IPS-NIHi7 (cell line): ENCODE results near the gene RC3H1.
"Not testable (repeated sequence)": the region's sequence is repeated elsewhere in the genome, so short reads cannot be mapped to it uniquely, and the experiment has no call there.

Experiments
- DNase-seq: peaks from one replicate; pipeline ENCODE4 v3.0.0; 2012; ENCODE audit warnings: mixed read lengths; ENCODE audit errors: extremely low spot score

The RC3H1 gene

GRCh38 chr1:174028495-174028894, 6.3 kb upstream of the RC3H1 start:
- DNase-seq: no peak

GRCh38 chr1:174023440-174023839, 1.3 kb upstream of the RC3H1 start:
- peak; percentile 38 for DNase-seq

- DNase-seq: no peak
Observed at GRCh38 chr1:174022976-174023277, 770 bp upstream of the RC3H1 start.

- DNase-seq: peak; percentile 46
Observed at GRCh38 chr1:174021591-174022079, 522 bp downstream of the RC3H1 start.

GRCh38 chr1:174018565-174018964, 3.6 kb downstream of the RC3H1 start:
- no peak for DNase-seq

GRCh38 chr1:174017231-174017970, 4.8 kb downstream of the RC3H1 start:
- no peak for DNase-seq

- no peak for DNase-seq
Observed at GRCh38 chr1:174013864-174014418, 8.2 kb downstream of the RC3H1 start.

- no peak for DNase-seq
Observed at GRCh38 chr1:174008979-174009378, 13.2 kb downstream of the RC3H1 start.

GRCh38 chr1:174008269-174008668, 13.9 kb downstream of the RC3H1 start:
- DNase-seq: no peak

GRCh38 chr1:174007851-174008250, 14.3 kb downstream of the RC3H1 start:
- no peak for DNase-seq

GRCh38 chr1:174005032-174005431, 17.1 kb downstream of the RC3H1 start:
- DNase-seq: no peak

- no peak for DNase-seq
Observed at GRCh38 chr1:174003867-174004266, 18.3 kb downstream of the RC3H1 start.

- DNase-seq: no peak
Observed at GRCh38 chr1:174001573-174001972, 20.6 kb downstream of the RC3H1 start.

- no peak for DNase-seq
Observed at GRCh38 chr1:174000371-174000770, 21.8 kb downstream of the RC3H1 start.

GRCh38 chr1:173997791-173998190, 24.4 kb downstream of the RC3H1 start:
- DNase-seq: no peak

- DNase-seq: no peak
Observed at GRCh38 chr1:173996995-173997394, 25.2 kb downstream of the RC3H1 start.

GRCh38 chr1:173995475-173995874, 26.7 kb downstream of the RC3H1 start:
- no peak for DNase-seq

- DNase-seq: not testable (repeated sequence)
Observed at GRCh38 chr1:173993948-173994347, 28.2 kb downstream of the RC3H1 start.

GRCh38 chr1:173988068-173988467, 34.1 kb downstream of the RC3H1 start:
- no peak for DNase-seq

GRCh38 chr1:173986951-173987350, 35.2 kb downstream of the RC3H1 start:
- DNase-seq: no peak

GRCh38 chr1:173970252-173970651, 51.9 kb downstream of the RC3H1 start:
- DNase-seq: no peak

- DNase-seq: not testable (repeated sequence)
Observed at GRCh38 chr1:173965896-173966295, 56.3 kb downstream of the RC3H1 start.

GRCh38 chr1:173963477-173963876, 58.7 kb downstream of the RC3H1 start:
- no peak for DNase-seq

- no peak for DNase-seq
Observed at GRCh38 chr1:173960625-173961024, 61.5 kb downstream of the RC3H1 start.
